Stimulated activated CD4-positive, alpha-beta T cell treated with anti-CD3 and anti-CD28 coated beads, TNF-alpha, amount 100 ng/mL, for 1 hour (primary cell): ENCODE measurements around the gene LRRC8C.

Source experiments
- DNase-seq, 3 donors: peaks; one replicate each; pipeline ENCODE4 v3.0.0-alpha.2; 2020; ENCODE audit warnings: low read depth in 3 of 3, low spot score in 1 of 3

LRRC8C gene

DNA sequence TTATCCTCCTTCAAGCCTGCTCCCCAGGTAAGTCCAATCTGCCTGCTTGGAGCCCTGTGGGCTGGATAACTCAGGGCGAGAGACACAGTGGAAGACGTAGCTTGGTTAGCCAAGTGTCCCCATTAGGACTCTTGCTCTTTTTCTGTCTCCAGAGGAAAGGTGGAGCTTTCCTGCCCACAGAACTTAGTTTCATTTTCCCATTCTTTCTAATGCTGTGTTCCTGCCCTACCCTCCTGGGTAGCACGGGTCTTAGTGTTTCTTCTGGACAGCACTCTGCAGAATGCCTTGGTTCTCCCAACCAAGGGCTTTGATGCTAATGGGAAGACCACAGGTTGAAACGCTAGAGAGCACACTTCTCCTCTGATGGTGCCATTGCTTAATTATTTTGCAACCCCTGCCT lies 95.5 kb downstream of the LRRC8C start:
- DNase-seq, result no peak

DNA sequence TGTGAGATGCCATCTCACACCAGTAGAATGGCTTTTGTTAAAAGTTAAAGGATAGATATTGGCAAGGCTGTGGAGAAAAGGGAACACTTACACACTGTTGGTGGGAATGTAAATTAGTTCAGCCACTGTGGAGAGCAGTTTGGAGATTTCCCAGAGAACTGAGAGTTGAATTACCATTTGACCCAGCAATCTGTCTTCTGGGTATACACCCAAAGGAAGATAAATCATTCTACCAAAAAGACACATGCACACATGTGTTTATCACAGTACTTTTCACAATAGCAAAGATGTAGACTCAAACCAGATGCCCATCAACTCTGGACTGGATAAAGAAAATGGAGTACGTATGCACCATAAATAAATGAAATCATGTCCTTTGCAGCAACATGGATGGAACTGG lies 99.3 kb downstream of the LRRC8C start:
- DNase-seq, result no peak

DNA sequence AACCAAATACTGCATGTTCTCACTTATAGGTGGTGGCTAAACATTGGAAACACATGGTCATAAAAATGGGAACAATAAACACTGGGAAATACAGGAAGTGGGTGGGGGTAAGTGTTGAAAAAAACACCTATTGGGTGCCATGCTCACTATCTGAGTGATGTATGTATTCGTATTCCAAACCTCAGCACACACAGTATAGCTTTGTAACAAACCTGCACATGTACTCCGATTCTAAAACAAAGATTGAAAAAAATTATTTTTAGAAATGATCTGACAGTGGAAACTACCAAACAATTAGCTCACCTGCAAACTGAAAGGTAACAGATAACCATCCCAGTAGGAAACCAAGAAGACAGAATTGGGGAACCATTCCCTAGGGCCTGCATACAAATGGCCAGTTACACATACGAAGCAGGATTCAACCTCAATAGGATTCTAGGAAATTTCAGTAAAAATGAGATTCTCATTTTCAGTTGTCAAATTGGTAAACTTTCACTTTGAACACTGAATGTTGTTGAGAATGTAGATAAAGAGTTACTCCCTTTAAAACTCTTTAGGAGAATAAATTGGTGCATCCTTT lies 99.8 kb downstream of the LRRC8C start:
- no peak for DNase-seq

DNA sequence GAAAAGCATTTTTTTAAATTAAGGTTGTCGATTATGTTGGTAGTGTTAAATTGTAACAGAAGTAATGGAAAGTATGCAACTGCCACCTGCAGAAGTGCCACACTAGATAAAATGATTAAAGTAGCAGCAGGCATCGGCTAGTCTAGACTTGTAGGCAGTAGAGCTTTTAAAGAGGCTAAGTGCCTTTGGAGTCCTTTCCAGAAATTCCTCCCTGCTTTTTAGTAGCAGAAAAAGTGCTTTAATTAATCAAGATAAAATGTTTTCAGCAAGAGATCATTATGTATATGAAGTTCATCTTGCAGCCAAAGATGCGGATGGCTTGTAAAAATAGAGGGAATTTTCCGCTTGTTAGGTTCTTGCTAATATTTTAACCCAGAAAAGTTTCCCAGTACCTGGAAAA lies 100.8 kb downstream of the LRRC8C start:
- DNase-seq, result no peak

DNA sequence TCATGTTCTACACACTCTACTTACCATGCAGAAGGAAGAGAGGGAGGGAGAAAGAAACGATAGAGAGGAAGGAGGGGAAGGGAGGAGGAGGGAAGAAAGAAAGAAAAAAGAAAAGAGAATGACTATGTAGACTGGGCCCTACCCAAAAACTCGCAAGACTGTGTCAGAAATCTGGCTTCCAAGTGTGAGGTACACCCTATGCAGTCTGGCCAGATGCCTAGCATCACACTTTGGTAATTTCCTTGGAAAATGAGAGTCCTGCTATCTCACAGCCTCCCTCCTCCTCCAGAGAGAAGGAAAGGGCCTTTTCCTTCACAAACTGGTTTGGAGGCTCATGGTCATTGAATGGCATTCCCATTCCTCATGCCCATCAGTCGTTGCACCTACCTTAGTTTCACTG lies 101.5 kb downstream of the LRRC8C start:
- no peak for DNase-seq

DNA sequence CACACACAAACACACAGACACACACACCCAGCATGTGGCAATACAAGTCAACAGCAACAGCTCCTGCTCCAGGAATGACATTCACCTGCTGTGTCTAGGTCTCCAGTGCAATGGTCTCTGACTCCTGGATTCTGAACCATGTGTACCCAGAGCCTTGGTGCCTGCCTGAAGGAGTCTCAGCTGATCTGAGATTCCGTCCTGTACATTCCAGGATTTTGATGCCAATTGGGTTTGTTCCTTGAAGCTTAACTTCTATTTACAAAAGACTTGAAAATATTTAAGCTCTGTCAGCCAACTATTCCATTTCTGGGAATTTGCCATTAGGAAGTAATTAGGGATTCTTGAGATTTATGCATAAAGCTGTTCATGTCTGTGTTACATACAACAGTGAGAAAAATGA lies 102.6 kb downstream of the LRRC8C start:
- DNase-seq, result no peak

DNA sequence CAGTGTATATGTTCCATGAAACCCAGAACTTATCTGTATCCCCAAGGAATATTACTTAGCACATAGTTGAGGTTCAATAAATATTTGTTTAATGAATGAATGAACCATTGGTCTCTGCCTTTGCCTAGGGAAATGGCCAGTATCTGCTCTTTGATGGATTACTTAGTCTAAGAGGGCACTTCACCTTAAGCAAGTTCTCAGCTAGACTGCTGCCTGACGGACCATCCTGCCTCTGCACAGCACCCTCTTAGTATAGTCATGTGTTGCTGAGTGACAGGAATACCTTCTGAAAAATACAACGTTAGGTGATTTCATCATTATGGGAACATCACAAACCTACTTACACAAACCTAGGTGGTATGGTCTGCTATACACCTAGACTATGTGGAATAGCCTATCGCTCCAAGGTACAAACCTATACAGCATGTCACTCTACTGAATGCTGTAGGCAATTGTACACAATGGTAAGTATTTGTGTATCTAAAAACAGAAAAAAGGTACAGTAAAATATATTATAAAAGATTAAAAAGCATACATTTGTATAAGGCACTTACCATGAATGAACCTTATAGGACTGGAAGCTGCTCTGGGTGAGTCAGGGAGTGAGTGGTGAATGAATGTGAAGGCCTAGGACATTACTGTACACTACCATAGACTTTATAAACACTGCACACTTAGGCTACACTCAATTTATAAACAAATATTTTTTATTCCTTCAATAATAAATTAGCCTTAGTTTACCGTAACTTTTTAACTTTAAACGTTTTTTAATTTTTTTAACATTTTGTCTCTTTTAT lies 104.2 kb downstream of the LRRC8C start:
- DNase-seq, result no peak

DNA sequence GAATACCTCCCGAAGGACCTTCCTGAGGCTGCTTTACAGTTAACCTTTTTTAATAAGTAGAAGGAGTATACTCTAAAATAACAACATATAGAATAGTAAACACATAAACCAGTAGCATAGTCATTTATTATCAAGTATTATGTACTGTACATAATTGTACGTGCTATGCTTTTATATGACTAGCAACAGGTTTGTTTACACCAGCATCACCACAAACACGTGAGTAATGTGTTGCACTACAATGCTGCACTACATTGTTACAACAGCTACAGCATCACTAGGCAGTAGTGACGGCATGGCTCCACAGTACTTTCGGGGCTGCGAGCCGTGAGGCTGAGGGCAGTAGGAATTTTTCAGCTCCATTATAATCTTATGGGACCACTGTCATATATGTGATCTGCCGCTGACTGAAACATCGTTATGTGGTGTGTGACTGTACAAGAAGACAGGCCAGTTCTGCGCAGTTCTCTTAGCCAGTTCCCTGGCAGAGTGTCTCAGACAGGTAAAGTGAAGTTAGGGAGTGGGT lies 105.1 kb downstream of the LRRC8C start:
- DNase-seq, result no peak

DNA sequence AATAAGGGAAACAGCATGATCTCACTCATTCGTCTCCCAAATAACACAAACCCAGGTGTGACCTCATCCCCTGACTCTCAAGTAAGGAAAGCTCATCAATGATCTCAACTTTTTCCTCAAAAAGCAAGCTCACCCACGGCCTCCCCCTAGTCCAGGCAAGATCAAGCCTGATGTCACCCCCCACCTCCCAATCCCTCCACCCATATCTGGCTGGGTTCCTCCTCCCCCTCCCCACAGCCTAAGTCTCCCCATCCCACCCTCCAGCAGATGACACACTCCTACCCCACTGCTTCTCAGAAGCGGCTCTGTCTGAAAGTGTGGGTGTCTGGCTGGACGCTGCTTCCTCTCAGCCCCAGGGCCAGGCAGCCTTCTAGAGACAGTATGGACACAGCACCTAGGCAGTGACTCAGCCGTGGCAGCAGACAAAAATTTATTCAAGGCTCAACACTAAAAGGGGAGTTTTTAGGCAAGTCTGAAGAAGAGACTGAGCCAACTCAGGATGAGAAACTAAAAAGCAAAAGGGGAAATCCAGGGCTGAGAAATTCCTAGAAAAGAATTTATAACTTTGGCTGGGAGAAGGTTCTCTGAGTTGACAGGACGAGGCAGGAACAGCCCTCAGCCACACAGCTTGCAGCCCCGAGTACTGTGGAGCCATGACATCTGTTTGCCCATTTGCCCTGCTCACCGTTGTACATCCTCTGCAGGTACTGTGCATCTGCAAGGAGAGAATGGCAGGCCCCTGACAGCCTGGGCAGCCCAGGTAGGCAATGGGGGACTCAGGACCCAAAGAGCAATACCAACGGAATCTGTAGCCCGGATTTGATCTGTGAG lies 106.3 kb downstream of the LRRC8C start:
- DNase-seq, result peak in 1 of 3 donors; percentile 29

DNA sequence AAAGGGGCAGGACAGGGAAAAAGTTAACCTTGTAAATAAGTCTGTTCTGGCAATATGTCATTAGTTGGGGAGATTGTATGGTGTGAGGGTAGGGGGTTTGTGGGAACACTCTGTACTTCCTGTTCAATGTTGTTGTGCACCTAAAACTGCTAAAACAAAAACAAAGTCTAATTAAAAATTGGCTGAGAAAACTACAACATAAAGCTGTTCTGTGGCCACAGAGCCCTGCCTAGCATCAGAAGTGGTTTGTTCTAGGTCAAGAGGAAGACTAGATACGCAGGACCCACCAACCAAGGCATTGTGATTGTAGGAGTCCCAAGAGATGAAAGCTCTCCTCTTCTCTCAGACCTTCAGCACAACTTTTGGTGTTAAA lies 106.9 kb downstream of the LRRC8C start:
- no peak for DNase-seq

DNA sequence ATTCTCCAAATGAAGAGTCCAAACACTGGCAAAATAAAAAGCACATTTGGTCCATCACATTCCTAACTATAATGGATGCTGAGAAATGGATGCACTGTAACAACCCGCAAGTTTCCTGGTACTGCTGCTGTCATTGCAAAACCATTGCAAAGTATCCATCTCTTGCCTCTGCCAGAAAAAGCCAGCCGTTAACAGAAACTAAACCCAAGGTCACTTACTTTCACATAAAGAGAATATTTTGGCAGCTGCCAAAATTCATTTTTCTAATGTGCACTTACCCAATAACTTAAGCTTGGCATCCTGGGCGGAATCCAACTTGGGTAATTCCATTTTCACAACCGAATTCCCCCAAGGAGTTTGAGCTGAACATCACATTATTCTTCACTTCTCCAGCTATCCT lies 110.9 kb downstream of the LRRC8C start:
- DNase-seq, result no peak

DNA sequence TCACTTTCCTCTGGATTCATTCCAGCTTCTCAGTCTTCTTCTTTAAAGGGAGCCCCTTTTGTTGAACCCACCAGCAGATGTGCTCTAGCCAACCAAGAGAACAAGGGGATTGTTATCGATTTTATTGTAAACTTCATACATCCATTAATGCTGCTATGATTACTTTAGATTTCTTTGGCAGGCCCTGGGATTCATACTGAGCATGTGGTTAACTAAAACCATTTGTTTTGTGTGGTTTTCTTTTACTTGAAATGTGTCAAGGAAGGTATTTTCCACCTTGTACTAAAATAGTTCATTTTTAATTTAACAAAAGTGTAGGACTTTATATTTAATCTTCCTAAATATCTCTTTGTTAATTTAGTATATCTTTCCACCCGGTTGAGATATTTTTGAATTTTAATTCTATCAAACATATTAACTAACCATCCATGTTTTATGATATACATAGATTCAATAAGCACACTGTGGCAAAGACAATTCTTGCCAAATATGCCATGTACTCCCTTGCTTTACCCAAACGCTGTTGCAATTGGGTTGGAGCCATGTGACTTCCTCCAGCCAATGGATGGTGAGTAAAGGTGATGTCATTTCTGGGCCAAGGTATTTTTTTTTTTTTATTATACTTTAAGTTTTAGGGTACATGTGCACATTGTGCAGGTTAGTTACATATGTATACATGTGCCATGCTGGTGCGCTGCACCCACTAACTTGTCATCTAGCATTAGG lies 113.7 kb downstream of the LRRC8C start:
- no peak for DNase-seq

DNA sequence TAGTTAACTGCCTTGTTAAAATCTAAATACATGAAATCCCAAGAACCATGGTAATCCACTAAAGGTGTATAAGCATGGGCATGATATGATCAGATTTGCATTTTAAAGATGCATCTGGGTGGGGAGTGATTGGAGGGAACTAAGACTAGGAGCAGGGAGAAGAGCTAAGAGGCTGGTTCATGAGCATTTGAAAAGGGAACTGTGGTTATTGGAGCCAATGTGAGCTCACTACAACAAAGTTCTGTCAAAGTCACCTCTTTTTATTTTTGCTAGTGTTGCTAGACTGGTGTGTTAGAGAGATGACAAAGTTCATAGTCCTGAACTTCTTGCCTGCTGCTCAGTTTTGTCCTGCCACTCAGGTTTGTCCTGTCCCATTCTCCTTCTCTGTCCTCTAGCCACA lies 120.8 kb downstream of the LRRC8C start:
- no peak for DNase-seq

DNA sequence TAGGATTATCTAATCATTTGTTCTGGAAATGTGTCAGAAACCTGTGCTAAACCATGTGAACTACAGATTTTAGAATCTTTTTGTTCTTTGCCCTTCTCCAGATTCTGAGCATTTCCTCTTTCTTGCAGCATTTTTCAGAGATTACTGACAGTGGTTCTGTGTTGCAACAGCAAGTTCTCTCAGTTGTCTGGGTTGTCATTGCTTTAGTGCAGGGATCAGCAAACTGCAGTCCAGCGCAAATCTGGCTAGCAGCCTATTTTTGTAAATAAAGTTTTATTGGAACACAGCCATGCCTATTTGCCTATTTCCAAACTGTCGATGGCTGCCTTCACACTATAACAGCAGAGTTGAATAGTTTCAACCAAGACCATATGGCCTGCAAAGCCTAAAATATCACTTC lies 121.6 kb downstream of the LRRC8C start:
- DNase-seq, result no peak

DNA sequence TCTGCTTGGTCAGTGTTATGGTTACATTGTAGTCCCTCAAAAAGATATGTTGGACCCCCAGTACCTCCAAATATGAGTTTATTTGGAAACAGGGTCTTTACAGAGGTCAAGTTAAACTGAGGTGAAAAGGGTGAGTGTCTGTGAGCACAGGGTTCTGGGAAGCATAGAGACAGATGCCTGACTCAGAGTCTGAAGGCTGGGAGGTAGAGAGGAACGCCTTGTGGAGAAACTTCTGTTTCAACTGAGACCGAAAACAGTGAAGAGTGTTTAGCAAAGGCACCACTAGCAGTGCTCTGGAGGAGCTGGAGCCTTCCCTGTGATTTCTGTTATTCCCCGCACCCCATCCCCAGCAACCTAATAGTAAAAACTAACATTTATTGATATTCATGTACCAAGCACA lies 122.7 kb downstream of the LRRC8C start:
- DNase-seq, result no peak

DNA sequence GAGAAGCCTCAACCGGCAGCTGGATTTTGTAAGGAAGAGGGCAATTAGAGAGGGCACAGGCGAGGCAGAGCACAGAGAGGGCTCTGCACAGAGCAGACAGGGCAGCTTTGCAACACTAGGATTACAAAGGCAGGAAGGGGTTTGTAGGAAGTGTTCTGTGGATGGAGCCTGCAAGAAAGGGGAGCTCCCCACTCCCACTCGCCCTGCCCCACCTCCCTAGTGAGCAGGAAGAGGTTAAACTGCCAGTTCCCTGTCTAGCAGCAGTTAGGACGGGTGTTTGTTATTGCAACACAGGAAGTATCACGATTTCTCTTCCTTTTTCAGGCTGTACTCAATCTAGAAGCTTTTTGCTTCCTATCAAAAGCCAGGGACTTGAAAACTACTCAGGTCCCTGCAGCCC lies 124.6 kb downstream of the LRRC8C start:
- no peak for DNase-seq

DNA sequence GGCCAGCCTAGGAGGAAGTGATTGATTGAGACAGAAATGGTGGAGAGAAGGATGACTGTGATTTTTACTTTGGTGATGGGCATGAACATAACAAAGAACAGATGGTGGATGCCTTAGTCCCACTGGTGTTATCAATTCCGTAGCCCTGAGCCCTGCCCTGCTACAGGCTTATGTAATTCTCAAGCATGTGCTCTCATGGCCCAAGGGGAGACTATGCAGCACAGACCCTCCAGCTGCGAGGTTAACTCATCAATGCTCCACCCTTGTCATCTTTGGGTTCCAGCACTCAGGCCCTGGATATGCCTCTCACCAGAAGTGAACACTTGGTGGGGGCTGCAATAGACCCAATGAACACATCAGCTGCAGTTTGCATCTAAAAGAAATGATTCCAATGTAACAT lies 125.2 kb downstream of the LRRC8C start:
- DNase-seq, result no peak

DNA sequence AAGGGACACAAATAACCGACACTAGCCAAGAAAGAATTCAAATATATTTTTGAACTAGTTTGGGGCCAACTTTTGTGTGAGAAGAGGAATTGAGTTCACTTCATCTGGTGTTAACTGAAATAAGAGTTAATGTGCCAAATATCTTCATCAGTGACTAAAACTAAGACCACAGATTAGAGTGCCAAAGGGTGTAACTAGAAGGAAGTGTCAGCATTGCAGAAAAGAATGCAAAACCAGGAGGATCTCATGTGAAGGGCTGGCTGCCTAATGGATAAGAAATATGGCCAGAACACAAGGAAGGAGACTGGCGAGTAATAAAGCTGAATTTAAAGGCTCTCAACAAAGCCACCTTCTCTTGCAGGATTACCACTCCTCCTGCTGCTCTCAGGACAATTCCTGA lies 126.1 kb downstream of the LRRC8C start:
- no peak for DNase-seq

DNA sequence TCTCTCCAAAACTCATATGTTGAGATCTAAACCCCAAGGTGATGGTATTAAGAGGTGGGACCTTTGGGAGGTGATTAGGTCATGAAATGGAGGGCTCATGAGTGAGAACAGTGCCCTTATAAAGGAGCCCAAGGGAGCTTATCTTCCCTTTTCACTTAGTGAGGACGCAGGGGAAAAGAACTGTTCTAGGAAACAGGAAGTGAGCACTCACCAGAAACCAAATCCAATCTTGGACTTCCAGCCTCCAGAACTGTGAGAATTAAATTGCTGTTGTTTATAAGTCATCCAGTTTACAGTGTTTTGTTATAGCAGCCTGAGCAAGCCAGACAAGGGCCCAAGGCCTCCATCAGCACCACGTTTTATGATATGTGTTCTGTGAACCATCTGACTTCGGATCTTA lies 127.6 kb downstream of the LRRC8C start:
- no peak for DNase-seq

DNA sequence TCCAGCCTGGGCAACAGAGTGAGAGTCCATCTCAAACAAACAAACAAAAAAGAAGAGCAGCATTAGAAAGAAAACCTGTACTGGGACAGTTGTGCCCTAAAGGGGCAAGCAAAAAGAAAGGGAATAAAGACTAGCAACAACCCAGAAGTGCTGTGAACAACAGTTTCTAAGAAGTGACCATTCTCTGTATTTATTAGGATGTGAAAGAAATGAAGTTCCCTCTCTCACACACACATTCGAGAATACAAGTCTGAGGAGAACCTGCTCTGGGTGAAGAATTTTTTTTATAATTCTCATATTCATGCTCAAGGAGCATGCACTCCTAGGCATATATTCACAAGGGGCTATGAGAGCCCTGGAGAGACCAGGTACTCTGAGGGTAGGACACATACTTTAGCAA lies 128.4 kb downstream of the LRRC8C start:
- no peak for DNase-seq

DNA sequence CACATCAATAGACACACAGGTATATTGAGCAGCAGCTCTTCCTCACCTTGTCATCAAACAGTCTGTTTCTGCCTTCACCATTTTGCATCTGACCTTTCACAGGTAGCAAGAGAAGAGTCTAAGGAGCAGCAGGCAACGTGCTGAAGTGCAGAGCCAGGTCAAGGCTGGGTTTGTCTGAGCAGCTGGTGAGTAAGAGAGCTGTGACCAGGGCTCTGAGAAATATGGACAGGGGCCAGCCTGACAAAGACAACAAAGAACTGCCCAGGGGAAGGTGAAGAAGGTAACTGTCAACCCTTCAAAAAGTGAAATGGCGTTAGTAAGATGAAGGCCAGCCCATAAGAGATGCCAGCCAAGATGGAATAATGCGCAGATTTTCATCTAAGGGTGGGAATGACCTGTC lies 129.0 kb downstream of the LRRC8C start:
- DNase-seq, result no peak
